GM19438 (cell line): ENCODE results near the gene CDH2.

Source experiments
- ATAC-seq: cut with Tn5 transposase; IDR thresholded peaks from one replicate; pipeline ENCODE4 v1.9.1; 2021; ENCODE audit warnings: low read depth; ENCODE audit not compliant: unreplicated experiment

Gene CDH2

GRCh38 chr18:28171837-28172236, 5.1 kb downstream of the CDH2 start:
- ATAC-seq, result no peak

- ATAC-seq, result no peak
These were observed 8.2 kb downstream of the CDH2 start for GRCh38 chr18:28168725-28169124.

- no peak for ATAC-seq
These were observed 9.0 kb downstream of the CDH2 start for GRCh38 chr18:28167835-28168349.

GRCh38 chr18:28164771-28165483, 12.0 kb downstream of the CDH2 start:
- ATAC-seq, result no peak

GRCh38 chr18:28163201-28163775, 13.6 kb downstream of the CDH2 start:
- ATAC-seq, result no peak

GRCh38 chr18:28161608-28162599, 15.0 kb downstream of the CDH2 start:
- ATAC-seq, result no peak

- no peak for ATAC-seq
These were observed 17.9 kb downstream of the CDH2 start for GRCh38 chr18:28159055-28159454.

- ATAC-seq, result no peak
These were observed 18.8 kb downstream of the CDH2 start for GRCh38 chr18:28158083-28158581.

- no peak for ATAC-seq
These were observed 23.4 kb downstream of the CDH2 start for GRCh38 chr18:28153485-28154065.

- ATAC-seq, result no peak
These were observed 24.2 kb downstream of the CDH2 start for GRCh38 chr18:28152754-28153153.

- no peak for ATAC-seq
These were observed 24.6 kb downstream of the CDH2 start for GRCh38 chr18:28152354-28152753.

- no peak for ATAC-seq
These were observed 25.5 kb downstream of the CDH2 start for GRCh38 chr18:28151434-28151833.

- no peak for ATAC-seq
These were observed 26.0 kb downstream of the CDH2 start for GRCh38 chr18:28150925-28151324.

- ATAC-seq, result no peak
These were observed 27.0 kb downstream of the CDH2 start for GRCh38 chr18:28149810-28150420.

GRCh38 chr18:28147674-28148171, 29.2 kb downstream of the CDH2 start:
- ATAC-seq, result no peak

GRCh38 chr18:28143725-28144124, 33.2 kb downstream of the CDH2 start:
- no peak for ATAC-seq

GRCh38 chr18:28138816-28139215, 38.1 kb downstream of the CDH2 start:
- ATAC-seq, result no peak

GRCh38 chr18:28136071-28136470, 40.9 kb downstream of the CDH2 start:
- no peak for ATAC-seq

GRCh38 chr18:28134774-28135173, 42.2 kb downstream of the CDH2 start:
- no peak for ATAC-seq

GRCh38 chr18:28132084-28132483, 44.8 kb downstream of the CDH2 start:
- no peak for ATAC-seq
